Activated CD4-positive, CD25-positive, alpha-beta regulatory T cell treated with anti-CD3 and anti-CD28 coated beads, Interleukin-2, amount 50 U/mL, for 24 hours (primary cell): Measurements from ENCODE around the gene DNAJC1.
"Not testable (repeated sequence)": the region's sequence is repeated elsewhere in the genome, so short reads cannot be mapped to it uniquely, and the experiment has no call there.

Experiments used
- ATAC-seq, 2 donors: fragments of 150-1000 bp; cut with Tn5 transposase; one replicate each; pipeline ENCODE4 v1.10.0; 2021; ENCODE audit warnings: mild to moderate bottlenecking in 1 of 2, moderate library complexity in 1 of 2

Gene DNAJC1

DNA sequence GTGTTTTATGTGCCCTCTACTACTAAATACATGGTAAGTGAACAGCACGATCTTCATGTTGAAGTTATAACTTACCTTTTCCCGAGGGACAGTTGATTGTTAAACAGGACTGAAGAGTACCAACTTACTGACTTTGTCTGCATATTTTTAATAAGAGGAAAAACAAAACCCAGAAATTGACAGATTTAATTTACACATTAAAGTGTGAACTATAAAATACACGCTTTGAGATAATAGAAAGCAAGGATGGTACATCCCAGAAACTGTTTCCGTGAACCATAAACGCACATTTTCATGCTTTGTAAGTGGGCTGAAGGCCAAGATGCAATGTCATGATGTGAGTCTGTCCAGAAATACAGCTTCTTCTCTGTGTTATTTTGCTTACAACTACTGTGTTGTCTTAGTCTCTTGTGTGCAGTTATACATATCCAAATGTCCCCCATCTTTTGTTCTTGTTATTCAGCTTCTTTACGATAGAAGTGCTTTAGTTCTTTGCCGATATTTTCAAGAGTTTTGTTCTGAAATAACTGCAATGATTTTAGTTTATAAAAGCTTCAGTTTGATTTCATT is 279.4 kb downstream of the DNAJC1 start:
- ATAC-seq = no peak

DNA sequence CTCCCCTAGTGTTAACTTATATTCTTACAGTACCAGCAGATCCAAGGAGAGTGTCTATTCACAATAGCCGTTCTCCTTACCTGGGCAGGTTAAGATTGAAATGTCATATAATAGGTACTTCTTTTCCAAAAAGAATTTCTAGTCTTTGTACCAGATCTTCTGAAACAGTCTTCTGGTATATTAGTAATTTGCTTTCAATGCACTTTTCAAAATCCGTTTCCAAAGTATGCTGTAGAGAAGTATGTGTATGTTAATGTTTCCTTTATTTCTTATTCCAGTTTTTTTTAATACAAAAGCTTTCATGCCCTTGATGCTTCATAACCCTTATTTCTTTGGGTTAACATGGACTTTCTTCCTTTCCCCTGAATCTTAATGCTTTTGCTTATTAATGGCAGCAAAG is 281.3 kb downstream of the DNAJC1 start:
- no peak for ATAC-seq

DNA sequence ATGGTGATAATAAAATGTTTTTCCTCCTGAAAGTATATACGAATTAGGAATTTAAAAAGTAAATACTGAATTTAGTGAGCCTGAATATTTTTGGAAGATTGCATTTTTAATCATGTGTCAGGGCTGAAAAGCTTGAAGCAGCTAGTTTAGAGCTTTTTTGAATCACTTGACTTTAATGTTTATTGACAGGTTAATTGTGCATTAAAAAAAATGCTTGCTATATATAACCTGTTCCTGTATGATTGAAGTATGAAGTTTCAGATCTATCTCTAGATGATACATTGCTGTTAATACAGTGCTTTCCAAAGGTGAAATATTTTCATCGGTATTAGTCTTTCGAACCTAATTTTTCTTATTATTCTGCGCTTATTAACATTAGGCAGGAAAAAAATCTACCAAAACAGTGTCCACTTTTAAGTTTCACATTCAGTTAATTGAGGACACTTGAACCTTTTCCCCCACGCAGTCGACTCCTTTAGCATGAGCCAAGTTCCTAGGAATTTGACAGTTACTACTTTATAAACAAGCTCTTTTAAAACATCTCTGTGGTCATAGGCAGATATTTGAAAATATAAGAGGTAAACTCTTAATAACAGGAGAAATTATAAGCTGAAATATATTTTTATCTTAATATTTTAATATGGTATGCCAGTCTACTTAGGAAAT is 282.4 kb downstream of the DNAJC1 start:
- ATAC-seq = no peak

DNA sequence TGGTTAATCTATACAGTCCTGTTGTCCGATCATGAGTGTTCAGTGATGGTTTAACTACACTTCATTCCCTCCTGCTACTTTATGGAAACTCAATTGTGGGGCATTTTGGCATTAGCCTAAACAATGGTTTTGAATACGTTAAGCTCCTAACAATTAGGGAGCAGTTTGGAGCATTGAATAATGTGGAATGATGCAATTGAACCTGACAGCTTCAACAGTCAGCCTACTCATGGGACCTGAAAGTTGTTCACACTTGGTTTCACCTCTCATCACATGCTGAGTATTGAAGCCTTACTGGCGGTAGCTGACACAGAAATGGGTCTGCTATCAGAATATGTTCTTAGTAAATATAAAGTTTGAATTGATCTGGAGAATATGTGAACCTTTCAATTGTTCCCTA is 283.4 kb downstream of the DNAJC1 start:
- ATAC-seq = no peak

DNA sequence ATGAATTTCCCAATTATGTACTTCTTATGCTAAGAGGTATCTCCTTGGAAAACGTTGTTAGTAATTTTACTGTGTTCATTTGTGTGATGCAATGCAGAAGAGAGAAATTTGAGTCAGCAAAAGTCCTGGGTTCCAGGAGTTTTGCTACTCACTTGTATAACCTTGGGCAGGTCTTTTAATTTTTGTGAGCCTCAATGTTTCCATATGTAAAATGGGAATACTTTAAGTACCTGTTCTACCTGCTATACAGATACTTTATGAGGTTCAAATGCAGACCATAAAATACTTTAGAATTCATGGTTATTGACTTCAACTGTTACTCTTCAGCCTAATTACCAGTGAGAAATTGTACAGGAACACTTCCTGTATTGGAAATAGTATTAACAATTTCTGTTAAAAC is 284.0 kb downstream of the DNAJC1 start:
- ATAC-seq = no peak

DNA sequence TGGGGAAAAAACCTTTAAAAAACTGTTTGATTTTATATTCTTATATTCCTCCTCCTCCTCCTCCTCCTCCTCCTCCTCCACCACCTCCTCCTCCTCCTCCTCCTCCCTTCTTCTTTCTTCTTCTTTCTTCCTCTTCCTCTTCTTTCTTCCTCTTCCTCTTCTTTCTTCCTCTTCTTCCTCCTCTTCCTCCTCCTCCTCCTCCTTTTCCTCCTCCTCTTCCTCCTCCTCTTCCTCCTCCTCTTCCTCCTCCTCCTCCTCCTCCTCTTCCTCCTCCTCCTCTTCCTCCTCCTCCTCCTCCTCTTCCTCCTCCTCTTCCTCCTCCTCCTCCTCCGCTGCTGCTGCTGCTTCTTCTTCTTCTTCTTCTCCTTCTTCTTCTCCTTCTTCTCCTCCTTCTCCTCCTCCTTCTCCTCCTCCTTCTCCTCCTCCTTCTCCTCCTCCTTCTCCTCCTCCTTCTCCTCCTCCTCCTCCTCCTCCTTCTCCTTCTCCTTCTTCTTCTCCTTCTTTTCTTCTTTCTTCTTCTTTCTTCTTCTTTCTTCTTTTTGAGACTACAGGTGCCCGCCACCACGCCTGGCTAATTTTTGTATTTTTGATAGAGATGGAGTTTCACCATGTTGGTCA is 286.0 kb downstream of the DNAJC1 start:
- ATAC-seq = not testable (repeated sequence)

DNA sequence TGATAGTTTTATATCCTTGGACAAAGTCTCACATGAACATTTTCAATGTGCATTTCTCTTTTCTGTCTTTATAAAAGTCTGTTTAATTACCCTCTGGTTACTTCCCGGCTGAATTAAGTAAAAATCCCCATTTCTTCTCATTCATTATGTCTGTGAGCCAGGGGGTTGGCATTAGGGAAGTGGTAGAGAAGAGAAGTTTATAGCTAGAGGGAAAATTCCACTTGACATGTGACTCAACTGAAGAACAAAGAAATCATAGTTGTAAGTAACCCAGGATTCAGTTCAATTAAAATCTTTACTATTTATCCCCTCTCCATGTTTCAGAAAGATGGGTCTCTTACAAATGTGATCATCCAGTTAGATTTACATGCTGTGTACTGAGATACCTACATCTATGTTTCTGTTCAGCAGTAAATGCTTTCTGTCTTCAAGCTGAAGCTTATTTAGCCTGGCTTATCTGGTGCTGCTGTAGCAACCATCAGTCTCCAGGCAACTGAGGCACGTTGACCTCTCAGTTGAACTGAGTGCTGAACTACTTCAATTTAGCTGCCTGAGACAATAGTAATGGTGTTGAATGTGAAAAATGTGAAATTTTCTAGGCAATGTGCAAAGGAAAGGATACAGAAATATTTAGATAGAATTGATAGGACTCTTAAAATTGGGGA is 287.9 kb downstream of the DNAJC1 start:
- no peak for ATAC-seq

DNA sequence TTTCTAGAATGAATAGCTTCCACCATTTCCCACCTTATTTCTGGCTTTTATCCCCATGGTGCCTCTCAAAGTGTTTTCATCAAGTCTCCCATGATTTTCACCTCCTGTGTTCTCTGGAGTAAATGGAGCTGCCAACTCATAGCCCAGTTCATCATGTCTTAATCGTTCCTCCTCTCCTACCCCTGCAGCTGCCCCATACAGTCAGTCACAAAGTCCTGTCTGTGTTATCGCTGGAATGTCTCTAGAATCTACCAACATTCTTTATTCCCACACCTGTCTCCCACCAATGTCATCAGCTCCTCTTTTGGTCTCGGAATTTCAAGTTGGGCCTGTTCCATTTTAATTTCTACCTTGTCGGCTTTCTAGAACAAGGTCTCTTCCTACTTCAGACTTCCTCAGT is 290.6 kb downstream of the DNAJC1 start:
- no peak for ATAC-seq

DNA sequence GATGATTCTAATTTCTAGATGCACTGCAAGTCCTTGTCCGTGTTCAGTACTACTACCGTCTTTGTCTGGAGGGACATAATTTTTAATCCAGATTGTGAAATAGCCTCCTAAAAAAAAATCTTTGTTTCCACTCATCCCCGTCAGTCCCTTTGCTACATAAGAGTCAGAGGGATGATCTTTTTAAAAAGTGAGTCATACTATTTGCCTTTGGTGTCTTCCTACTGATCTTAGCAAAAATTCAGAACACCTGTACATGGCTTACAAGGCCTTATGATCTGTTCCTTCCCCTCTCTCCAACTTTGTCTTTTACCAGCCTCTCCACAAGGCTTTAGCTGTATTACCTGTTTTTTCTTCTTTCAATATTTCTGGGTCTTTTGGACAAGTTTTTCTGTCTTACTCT is 296.0 kb downstream of the DNAJC1 start:
- no peak for ATAC-seq
